ENCODE measurements around the gene RAP1A.
A peak's percentile ranks its signal among the peaks of the same experiment; 100 is the strongest.

The RAP1A gene

DNA sequence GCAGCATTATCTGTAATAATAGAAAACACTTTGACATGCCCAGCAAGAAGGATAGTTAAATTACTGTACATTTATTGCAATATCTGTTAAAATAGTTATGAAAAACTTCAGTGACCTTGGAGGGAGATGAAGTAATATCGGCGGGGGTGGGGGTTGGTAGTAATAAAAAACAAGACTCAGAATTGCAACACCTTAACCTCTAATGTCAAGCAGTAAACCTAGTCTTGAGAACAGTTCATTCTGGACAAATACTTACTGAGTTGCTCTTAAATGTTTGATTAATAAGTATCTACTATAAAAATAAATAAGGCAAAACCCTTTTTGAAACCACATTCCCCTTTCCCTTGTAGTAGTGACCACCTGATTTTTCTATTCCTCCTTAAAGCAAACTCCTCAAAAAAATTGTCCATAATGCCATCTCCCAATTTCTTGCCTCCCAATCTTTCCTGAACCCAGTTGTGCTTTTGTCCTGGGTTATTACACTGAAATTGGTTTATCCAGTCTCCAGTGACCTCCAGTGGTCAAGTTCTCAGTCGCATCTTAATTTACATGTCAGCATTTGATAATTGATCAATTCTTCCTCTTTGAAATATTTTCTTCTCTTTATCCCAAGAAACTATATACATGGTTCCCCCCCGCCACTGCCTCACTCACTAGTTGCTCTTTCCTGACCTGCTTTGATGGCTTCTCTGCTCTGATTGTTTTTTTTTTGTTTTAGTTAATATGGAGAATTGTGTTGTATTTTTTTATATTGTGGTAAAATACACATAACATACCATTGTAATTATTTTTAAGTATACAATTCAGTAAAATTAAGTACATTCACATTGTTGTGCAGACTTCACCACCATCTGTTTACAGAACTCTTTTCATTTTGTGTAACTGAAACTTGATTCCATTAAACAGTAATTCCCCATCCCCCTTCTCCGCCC, 36.8 kb downstream of the RAP1A start:
- H3K4me3 ChIP-seq (ENCODE audit: low read depth, low read length) = no peak overlapping the region
- in situ Hi-C loops (cut with HindIII; ENCODE audit: low sequenced_read_pairs) = no loop called here
- TF ChIP-seq CTCF (IDR thresholded peaks at IDR 0.05; ENCODE audit: low read depth, low read length, missing control alignments) = peak; percentile 60
- DNase-seq (ENCODE audit: low read depth) = peak; percentile 39

DNA sequence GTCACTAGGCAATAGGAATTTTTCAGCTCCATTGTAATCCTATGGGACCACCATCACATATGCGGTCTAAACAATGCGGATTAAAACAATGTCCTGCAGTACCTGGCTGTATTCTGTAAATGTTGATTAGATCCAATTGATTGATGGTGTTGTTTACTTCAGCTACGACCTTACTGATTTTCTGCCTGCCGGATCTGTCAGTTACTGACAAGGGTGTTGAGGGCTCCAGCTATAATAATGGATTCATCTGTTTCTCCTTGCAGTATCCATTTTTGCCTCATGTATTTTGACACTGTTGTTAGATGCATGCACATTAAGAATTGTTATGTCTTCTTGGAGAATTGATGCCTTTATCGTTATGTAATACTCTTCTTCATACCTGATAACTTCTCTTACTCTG, 39.0 kb downstream of the RAP1A start:
- TF ChIP-seq CTCF (IDR thresholded peaks at IDR 0.05; ENCODE audit: low read depth, low read length, missing control alignments) = no peak
- H3K4me3 ChIP-seq (ENCODE audit: low read depth, low read length) = no peak overlapping the region
- in situ Hi-C loops (cut with HindIII; ENCODE audit: low sequenced_read_pairs) = no loop called here

DNA sequence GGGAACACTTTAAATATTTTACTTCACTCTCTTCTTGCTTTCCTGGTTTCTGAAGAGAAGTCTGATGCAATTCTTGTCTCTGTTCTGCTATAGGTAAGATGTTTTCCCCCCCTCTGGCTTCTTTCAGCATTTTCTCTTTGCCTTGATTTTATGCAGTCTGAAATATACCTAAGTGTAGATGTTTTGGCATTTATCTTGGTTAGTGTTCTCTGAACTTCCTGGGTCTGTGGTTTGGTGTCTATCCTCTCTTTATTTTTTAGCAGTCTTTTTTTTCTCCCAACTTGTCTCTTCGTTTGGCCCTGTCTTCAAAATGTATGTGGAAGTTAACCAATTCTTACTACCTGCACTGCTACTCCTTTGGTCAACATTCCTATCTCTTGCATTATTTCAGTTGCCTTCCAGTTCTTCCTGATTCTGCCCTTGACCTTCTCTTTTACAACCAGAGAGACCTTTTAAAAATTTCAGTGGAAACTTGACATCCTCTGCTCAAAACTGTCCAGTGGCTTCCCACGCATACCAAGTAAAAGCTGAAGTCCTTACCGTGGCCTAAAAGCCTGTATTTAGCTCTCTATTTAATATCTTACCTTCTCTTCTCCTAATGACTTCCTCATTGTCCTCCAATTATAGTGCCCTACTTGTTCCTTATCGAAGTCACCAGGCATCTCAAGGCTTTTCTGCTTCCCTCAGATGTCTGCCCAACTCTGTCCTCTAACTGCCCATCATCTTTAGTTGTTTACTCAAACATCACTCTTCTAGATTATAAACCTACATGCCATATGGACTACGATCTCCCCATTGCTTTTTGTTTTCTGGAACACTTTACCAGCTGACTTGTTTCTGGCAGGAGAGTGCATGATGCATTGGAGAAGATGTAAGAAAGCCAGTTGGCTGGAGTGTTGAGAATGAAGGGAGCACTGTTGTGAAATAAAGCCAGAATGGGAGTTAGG, 40.9 kb downstream of the RAP1A start:
- in situ Hi-C loops (cut with HindIII; ENCODE audit: low sequenced_read_pairs) = no loop called here
- no peak for DNase-seq (ENCODE audit: low read depth)
- TF ChIP-seq CTCF (IDR thresholded peaks at IDR 0.05; ENCODE audit: low read depth, low read length, missing control alignments) = no peak
- H3K4me3 ChIP-seq (ENCODE audit: low read depth, low read length) = no peak overlapping the region

More for the DNA sequence above, 39.0 kb downstream of the RAP1A start:
- no peak for DNase-seq (ENCODE audit: low read depth)

DNA sequence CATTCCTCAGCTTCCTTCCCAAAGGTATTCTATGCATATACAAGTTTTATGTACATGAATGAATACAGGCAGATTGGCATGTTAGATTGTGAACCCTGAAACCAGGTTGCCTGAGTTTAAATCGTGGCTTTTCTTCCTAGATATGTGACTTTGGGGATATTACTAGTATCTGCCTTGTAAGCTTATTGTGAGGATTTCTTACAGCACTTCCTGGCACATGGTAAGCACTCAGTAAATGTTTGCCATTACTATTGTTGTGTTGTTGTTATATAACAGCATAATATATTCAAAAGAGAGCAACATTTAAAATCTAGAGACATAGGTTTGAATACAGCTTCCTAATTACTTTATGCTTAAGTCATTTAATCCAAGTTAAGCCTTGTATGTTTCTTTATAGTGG, 45.1 kb downstream of the RAP1A start:
- in situ Hi-C loops (cut with HindIII; ENCODE audit: low sequenced_read_pairs) = no loop called here
- no peak for TF ChIP-seq CTCF (IDR thresholded peaks at IDR 0.05; ENCODE audit: low read depth, low read length, missing control alignments)
- no peak for DNase-seq (ENCODE audit: low read depth)
- H3K4me3 ChIP-seq (ENCODE audit: low read depth, low read length) = no peak overlapping the region

GRCh38 chr1:111665497-111665896, 45.9 kb downstream of the RAP1A start:
- no peak for DNase-seq (ENCODE audit: low read depth)
- no peak overlapping the region for H3K4me3 ChIP-seq (ENCODE audit: low read depth, low read length)
- TF ChIP-seq CTCF (IDR thresholded peaks at IDR 0.05; ENCODE audit: low read depth, low read length, missing control alignments) = no peak
- in situ Hi-C loops (cut with HindIII; ENCODE audit: low sequenced_read_pairs) = no loop called here

DNA sequence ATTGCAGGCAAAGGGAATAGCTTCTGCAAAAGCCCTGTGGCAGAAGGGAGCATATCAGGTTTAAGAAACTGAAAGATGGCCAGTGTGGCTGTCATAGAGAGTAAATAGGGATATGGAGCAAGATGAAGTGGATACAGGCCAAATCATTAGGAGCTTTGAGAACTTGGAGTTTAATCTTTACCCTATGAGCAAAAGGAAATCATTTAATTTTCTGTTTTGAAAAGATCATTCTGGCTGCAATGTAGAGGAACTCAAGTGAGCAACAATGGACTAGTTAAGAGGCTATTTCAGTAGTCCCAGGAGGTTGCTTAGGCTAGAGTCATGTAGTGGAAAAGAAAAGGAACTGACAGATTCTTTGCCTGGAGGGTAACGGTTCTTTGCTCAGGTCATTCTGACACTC, 47.2 kb downstream of the RAP1A start:
- TF ChIP-seq CTCF (IDR thresholded peaks at IDR 0.05; ENCODE audit: low read depth, low read length, missing control alignments) = no peak
- no peak overlapping the region for H3K4me3 ChIP-seq (ENCODE audit: low read depth, low read length)
- no peak for DNase-seq (ENCODE audit: low read depth)
- in situ Hi-C loops (cut with HindIII; ENCODE audit: low sequenced_read_pairs) = no loop called here
